Suprapubic skin (tissue), 4 donors: ENCODE measurements around the gene MS4A7.

Experiments used
- EP300 ChIP-seq: sonication (generic); formaldehyde crosslinking; IDR thresholded peaks from one replicate; pipeline ENCODE4 v1.6.1; 2017; ENCODE audit warnings: antibody characterized with exemption
- POLR2A ChIP-seq, 2 donors: fragments of 450-650 bp; IDR thresholded peaks; one replicate each; pipeline ENCODE4 v1.6.1; 2017; ENCODE audit warnings: antibody characterized with exemption in 2 of 2, mild to moderate bottlenecking in 2 of 2, moderate library complexity in 2 of 2
- POLR2AphosphoS5 ChIP-seq, 3 donors: sonication (generic); formaldehyde crosslinking; IDR thresholded peaks; one replicate each; pipeline ENCODE4 v1.6.1; 2017; ENCODE audit warnings: antibody characterized with exemption in 3 of 3
- TF ChIP-seq, protein P1 (sequence below), 2 donors: fragments of 200-600 bp in 1 of 2; fragments of 450-650 bp in 1 of 2; sonication (generic) in 1 of 2; IDR thresholded peaks; one replicate each; pipeline ENCODE4 v1.5.1; 2016 to 2019; ENCODE audit warnings: antibody characterized with exemption in 2 of 2, mild to moderate bottlenecking in 1 of 2, moderate library complexity in 1 of 2

DNA sequence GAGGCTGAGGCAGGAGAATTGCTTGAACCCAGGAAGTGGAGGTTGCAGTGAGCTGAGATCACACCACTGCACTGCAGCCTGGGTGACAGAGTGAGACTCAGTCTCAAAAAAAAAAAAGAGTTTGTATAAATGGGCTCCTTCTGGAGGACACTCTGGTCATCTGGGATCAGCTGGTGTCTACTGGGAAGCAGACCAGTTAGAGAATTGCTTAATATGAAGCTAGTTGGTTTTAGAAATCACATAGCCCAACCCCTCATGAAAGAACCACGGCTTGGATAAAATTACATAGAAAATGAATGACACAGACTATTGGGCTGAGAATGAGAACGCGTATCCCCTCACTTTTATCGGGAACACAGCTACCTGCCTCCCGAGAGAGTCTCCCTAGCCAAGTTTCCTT lies 14.7 kb downstream of the MS4A7 start:
- TF ChIP-seq, protein P1, sequence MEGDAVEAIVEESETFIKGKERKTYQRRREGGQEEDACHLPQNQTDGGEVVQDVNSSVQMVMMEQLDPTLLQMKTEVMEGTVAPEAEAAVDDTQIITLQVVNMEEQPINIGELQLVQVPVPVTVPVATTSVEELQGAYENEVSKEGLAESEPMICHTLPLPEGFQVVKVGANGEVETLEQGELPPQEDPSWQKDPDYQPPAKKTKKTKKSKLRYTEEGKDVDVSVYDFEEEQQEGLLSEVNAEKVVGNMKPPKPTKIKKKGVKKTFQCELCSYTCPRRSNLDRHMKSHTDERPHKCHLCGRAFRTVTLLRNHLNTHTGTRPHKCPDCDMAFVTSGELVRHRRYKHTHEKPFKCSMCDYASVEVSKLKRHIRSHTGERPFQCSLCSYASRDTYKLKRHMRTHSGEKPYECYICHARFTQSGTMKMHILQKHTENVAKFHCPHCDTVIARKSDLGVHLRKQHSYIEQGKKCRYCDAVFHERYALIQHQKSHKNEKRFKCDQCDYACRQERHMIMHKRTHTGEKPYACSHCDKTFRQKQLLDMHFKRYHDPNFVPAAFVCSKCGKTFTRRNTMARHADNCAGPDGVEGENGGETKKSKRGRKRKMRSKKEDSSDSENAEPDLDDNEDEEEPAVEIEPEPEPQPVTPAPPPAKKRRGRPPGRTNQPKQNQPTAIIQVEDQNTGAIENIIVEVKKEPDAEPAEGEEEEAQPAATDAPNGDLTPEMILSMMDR (IDR thresholded peaks at IDR 0.05): no peak
- TF ChIP-seq POLR2A (IDR thresholded peaks at IDR 0.05): no peak
- no peak for TF ChIP-seq POLR2AphosphoS5 (IDR thresholded peaks at IDR 0.05)
- TF ChIP-seq EP300: no peak
